OCI-LY1 (cell line): ENCODE results near the gene TLCD3B.

Experiments
- H2AFZ ChIP-seq: fragments of 200-600 bp; sonication (generic), shearing (Covaris generic); 2 replicates; pipeline ENCODE4 v1.6.0; 2014; ENCODE audit warnings: antibody characterized with exemption, mild to moderate bottlenecking, low read length
- H3F3A ChIP-seq: fragments of 200-600 bp; sonication (generic), shearing (Covaris generic); 2 replicates; pipeline ENCODE4 v1.6.0; 2014; ENCODE audit warnings: mild to moderate bottlenecking, antibody characterized with exemption, low read length, moderate library complexity; ENCODE audit not compliant: insufficient read depth
- H3K27ac ChIP-seq: fragments of 200-600 bp; sonication (generic); 2 replicates; pipeline ENCODE4 v1.5.1; 2014; ENCODE audit warnings: low read length, mixed run types, mild to moderate bottlenecking, low read depth; ENCODE audit not compliant: poor library complexity, severe bottlenecking
- H3K27me3 ChIP-seq: fragments of 200-600 bp; sonication (generic); 2 replicates; pipeline ENCODE4 v1.6.0; 2014; ENCODE audit warnings: antibody characterized with exemption, mild to moderate bottlenecking, low read length, moderate library complexity; ENCODE audit not compliant: insufficient read depth
- H3K36me3 ChIP-seq: fragments of 200-600 bp; sonication (generic); 2 replicates; pipeline ENCODE4 v1.6.1; 2014; ENCODE audit warnings: mild to moderate bottlenecking, antibody characterized with exemption, low read length, moderate library complexity, mixed read lengths; ENCODE audit not compliant: insufficient read depth
- H3K4me1 ChIP-seq: fragments of 200-600 bp; sonication (generic); 2 replicates; pipeline ENCODE4 v1.5.1; 2014; ENCODE audit warnings: mild to moderate bottlenecking, low read length, moderate library complexity; ENCODE audit not compliant: insufficient read depth, severe bottlenecking
- H3K4me2 ChIP-seq: fragments of 200-600 bp; sonication (generic), shearing (Covaris generic); 2 replicates; pipeline ENCODE4 v1.6.1; 2014; ENCODE audit warnings: low read length
- H3K4me3 ChIP-seq: fragments of 200-600 bp; sonication (generic); 2 replicates; pipeline ENCODE4 v1.5.1; 2014; ENCODE audit warnings: low read length, low read depth, mild to moderate bottlenecking, mixed read lengths; ENCODE audit not compliant: poor library complexity, severe bottlenecking
- H3K79me2 ChIP-seq: fragments of 200-600 bp; shearing (Covaris generic); 2 replicates; pipeline ENCODE4 v1.6.1; 2016; ENCODE audit warnings: mixed run types, low read length, mixed read lengths; ENCODE audit not compliant: insufficient read depth
- H3K9ac ChIP-seq: fragments of 200-600 bp; sonication (generic), shearing (Covaris generic); 2 replicates; pipeline ENCODE4 v1.6.1; 2014; ENCODE audit warnings: mild to moderate bottlenecking, low read length, mixed read lengths
- H3K9me2 ChIP-seq: fragments of 200-600 bp; sonication (generic), shearing (Covaris generic); 2 replicates; pipeline ENCODE4 v1.6.1; 2014; ENCODE audit warnings: low read depth, mild to moderate bottlenecking, low read length, mixed read lengths
- H3K9me3 ChIP-seq: fragments of 200-600 bp; shearing (Covaris generic); 2 replicates; pipeline ENCODE4 v1.6.1; 2014; ENCODE audit warnings: low read length, mixed read lengths
- H4K20me1 ChIP-seq: fragments of 200-600 bp; sonication (generic), shearing (Covaris generic); 2 replicates; pipeline ENCODE4 v1.6.0; 2016; ENCODE audit warnings: mild to moderate bottlenecking, low read length; ENCODE audit not compliant: insufficient read depth
- EZH2 ChIP-seq: fragments of 200-600 bp; sonication (generic), shearing (Covaris generic); IDR thresholded peaks from 2 replicates; pipeline ENCODE4 v1.8.0; 2017; ENCODE audit warnings: borderline replicate concordance, mixed run types, mild to moderate bottlenecking, antibody characterized with exemption, low read length, moderate library complexity, mixed read lengths
- TF ChIP-seq, protein P1 (sequence below): fragments of 200-600 bp; sonication (generic), shearing (Covaris generic); IDR thresholded peaks from 2 replicates; pipeline ENCODE4 v1.5.1; 2017; ENCODE audit warnings: mild to moderate bottlenecking, antibody characterized with exemption, low read length, moderate library complexity, mixed read lengths

Gene TLCD3B

DNA sequence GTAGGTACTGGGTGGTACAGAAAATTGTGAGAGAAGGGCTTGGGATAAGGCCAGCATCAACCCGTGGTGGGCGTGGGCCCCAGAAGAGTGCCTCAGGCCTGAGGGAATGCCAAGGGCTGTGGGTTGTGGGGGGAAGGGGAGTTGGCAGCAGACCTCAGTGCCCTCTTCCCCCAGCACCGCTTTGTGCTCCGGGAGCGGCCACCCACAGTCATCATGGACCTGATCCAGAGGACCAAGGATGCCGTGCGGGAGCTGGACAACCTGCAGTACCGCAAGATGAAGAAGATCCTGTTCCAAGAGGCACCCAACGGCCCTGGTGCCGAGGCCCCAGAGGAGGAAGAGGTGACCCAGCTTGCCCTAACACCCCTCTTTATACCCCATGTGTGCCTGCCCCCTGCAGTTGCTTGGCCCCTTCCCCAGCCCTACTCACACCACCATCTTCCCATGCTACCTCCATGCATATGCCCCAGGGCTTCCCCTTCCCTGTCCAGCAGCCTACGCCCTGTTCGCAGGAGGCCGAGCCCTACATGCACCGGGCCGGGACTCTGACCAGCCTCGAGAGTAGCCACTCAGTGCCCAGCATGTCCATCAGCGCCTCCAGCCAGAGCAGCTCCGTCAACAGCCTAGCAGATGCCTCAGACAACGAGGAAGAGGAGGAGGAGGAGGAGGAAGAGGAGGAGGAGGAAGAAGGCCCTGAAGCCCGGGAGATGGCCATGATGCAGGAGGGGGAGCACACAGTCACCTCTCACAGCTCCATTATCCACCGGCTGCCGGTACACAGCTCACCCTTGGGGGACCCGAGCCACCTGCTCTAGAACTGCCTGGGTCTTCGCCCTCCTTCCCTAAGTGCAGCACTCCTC, 48.3 kb downstream of the TLCD3B start:
- H3F3A ChIP-seq = no peaks in the 10 kb centered on the region
- H4K20me1 ChIP-seq = no peaks in the 10 kb centered on the region
- no peaks in the 10 kb centered on the region for H3K4me1 ChIP-seq
- no peaks in the 10 kb centered on the region for H3K27me3 ChIP-seq
- H3K4me3 ChIP-seq = no peak overlapping the region
- no peak overlapping the region for H3K9ac ChIP-seq
- H3K36me3 ChIP-seq = peaks cover 100% of the 10 kb centered on the region
- no peaks in the 10 kb centered on the region for H3K9me3 ChIP-seq
- no peak overlapping the region for H2AFZ ChIP-seq
- TF ChIP-seq, protein P1, sequence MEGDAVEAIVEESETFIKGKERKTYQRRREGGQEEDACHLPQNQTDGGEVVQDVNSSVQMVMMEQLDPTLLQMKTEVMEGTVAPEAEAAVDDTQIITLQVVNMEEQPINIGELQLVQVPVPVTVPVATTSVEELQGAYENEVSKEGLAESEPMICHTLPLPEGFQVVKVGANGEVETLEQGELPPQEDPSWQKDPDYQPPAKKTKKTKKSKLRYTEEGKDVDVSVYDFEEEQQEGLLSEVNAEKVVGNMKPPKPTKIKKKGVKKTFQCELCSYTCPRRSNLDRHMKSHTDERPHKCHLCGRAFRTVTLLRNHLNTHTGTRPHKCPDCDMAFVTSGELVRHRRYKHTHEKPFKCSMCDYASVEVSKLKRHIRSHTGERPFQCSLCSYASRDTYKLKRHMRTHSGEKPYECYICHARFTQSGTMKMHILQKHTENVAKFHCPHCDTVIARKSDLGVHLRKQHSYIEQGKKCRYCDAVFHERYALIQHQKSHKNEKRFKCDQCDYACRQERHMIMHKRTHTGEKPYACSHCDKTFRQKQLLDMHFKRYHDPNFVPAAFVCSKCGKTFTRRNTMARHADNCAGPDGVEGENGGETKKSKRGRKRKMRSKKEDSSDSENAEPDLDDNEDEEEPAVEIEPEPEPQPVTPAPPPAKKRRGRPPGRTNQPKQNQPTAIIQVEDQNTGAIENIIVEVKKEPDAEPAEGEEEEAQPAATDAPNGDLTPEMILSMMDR = no peak
- TF ChIP-seq EZH2 = no peak
- H3K4me2 ChIP-seq = no peak overlapping the region
- no peaks in the 10 kb centered on the region for H3K9me2 ChIP-seq
- H3K27ac ChIP-seq = no peak overlapping the region
- H3K79me2 ChIP-seq = no peaks in the 10 kb centered on the region

DNA sequence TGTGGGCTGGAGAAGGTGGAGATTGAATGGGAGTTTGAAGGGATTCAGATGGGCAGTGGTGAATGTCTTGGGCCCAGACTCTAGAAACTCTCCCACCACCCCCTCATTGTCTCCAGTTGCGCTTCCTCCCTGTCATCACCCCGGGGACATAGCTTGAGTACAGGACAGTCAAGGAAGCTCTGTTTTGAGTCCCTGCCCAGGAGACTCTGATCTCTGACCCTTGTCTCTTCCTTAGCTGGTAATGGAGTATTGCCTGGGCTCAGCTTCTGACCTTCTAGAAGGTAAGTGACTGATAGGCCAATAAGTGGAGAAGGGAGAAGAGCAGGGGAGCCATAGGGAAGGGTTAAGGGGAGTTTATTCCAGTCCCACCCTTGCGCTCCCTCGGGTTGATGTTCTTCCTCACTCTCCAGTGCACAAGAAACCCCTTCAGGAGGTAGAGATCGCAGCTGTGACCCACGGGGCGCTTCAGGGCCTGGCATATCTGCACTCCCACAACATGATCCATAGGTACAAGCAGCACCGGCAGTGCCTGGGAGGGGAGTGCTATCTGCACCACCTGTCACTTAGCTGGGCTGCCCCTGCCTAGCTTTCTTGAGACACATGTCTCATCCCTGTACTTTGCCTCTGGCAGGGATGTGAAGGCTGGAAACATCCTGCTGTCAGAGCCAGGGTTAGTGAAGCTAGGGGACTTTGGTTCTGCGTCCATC, 52.4 kb downstream of the TLCD3B start:
- H3K4me2 ChIP-seq = no peak overlapping the region

DNA sequence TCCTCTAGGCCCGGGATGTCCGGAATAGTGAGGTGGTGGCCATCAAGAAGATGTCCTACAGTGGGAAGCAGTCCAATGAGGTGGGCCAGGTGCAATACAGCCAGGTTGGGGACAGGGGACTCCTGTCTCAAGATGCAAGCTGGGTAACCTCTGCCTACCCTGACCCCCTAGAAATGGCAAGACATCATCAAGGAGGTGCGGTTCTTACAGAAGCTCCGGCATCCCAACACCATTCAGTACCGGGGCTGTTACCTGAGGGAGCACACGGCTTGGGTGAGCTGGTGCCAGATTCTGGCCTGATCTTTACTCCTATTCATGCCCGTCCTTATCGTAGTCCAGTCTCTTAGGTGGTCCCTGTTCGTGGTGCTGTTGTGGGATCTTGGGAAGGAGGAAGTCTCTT, 53.0 kb downstream of the TLCD3B start:
- H3K9me2 ChIP-seq = no peaks in the 10 kb centered on the region
- H3K9ac ChIP-seq = no peak overlapping the region
- H3K4me3 ChIP-seq = no peak overlapping the region
- no peak overlapping the region for H2AFZ ChIP-seq
- H3K27me3 ChIP-seq = no peaks in the 10 kb centered on the region
- H4K20me1 ChIP-seq = no peaks in the 10 kb centered on the region
- H3K27ac ChIP-seq = no peak overlapping the region
- peaks cover 25% of the 10 kb centered on the region for H3K4me1 ChIP-seq
- H3F3A ChIP-seq = no peaks in the 10 kb centered on the region
- TF ChIP-seq, protein P1 = no peak
- no peak for TF ChIP-seq EZH2
- no peaks in the 10 kb centered on the region for H3K9me3 ChIP-seq
- H3K4me2 ChIP-seq = no peak overlapping the region
- peaks cover 11% of the 10 kb centered on the region for H3K79me2 ChIP-seq
- H3K36me3 ChIP-seq = peaks cover 55% of the 10 kb centered on the region

More for the DNA sequence above, 52.4 kb downstream of the TLCD3B start:
- Histone ChIP-seq H3K36me3 (peaks cover 61% of the 10 kb centered on the region), H3K27ac (no peak overlapping the region), H4K20me1 (no peaks in the 10 kb centered on the region), H3K9me3 (no peaks in the 10 kb centered on the region), H3K4me3 (no peak overlapping the region), H2AFZ (no peak overlapping the region), H3K9ac (no peak overlapping the region), H3K9me2 (no peaks in the 10 kb centered on the region), H3K27me3 (no peaks in the 10 kb centered on the region), H3K79me2 (peaks cover 11% of the 10 kb centered on the region), H3K4me1 (peaks cover 25% of the 10 kb centered on the region), H3F3A (no peaks in the 10 kb centered on the region)
- TF ChIP-seq, protein P1 = no peak
- no peak for TF ChIP-seq EZH2
